HepG2 (cell line): ENCODE results near the gene ABCB8. TPM values are rescaled to one million over a fixed set of nuclear protein-coding genes. Genes with fewer than 3 reads are reported as not detected.

ENCODE experiments used
- AHR ChIP-seq: IDR thresholded peaks from 2 replicates; pipeline ENCODE4 v1.6.1; 2018; ENCODE audit warnings: missing genetic modification reagents, missing compliant biosample characterization
- KIAA2018 ChIP-seq: sonication (generic); formaldehyde crosslinking; IDR thresholded peaks from 2 replicates; pipeline ENCODE4 v1.5.0; 2020; ENCODE audit warnings: mild to moderate bottlenecking, missing genetic modification reagents, borderline replicate concordance
- MAX ChIP-seq: IDR thresholded peaks from 2 replicates; pipeline ENCODE4 v1.6.1; 2012; ENCODE audit warnings: inconsistent platforms
- MTA1 ChIP-seq: sonication (generic); formaldehyde crosslinking; IDR thresholded peaks from 2 replicates; pipeline ENCODE4 v1.4.0; 2020; ENCODE audit warnings: missing genetic modification reagents, mild to moderate bottlenecking, borderline replicate concordance
- NFE2L2 ChIP-seq: fragments of 150-350 bp; IDR thresholded peaks from 2 replicates; pipeline ENCODE4 v1.6.1; 2014; ENCODE audit warnings: low read length
- REST ChIP-seq, 2 experiments: IDR thresholded peaks; 2 replicates each; pipeline ENCODE4 v1.6.1; 2011 to 2012; ENCODE audit warnings: low read length in 2 of 2, borderline replicate concordance in 1 of 2, low read depth in 1 of 2, mild to moderate bottlenecking in 1 of 2, moderate library complexity in 1 of 2
- ZBTB34 ChIP-seq: sonication (generic); formaldehyde crosslinking; IDR thresholded peaks from 2 replicates; pipeline ENCODE4 v1.8.0; 2022; ENCODE audit warnings: mild to moderate bottlenecking, missing genetic modification reagents
- ZKSCAN5 ChIP-seq: sonication (generic); formaldehyde crosslinking; IDR thresholded peaks from 2 replicates; pipeline ENCODE4 v1.5.1; 2020; ENCODE audit warnings: mild to moderate bottlenecking, missing genetic modification reagents
- ZNF510 ChIP-seq: sonication (generic); formaldehyde crosslinking; IDR thresholded peaks from 2 replicates; pipeline ENCODE4 v1.4.0; 2020; ENCODE audit warnings: low read depth, mild to moderate bottlenecking, missing genetic modification reagents
- ZNF7 ChIP-seq: IDR thresholded peaks from 2 replicates; pipeline ENCODE4 v1.6.1; 2016; ENCODE audit warnings: missing biosample characterization, missing genetic modification reagents
- polyA plus RNA-seq, 8 experiments: library from polyadenylated mRNA; depleted of rRNA in 3 of 8; stranded (reverse) in 7 of 8; unstranded in 1 of 8; fragments of >200 nt; fragmentation: Illumina TruSeq in 4 of 8; extraction: Trizol in 4 of 8; gene quantifications; 2 replicates each; pipeline versions ENCODE4 v1.2.1 to v1.2.3, GENCODE V29; 2011 to 2016; ENCODE audit warnings: low read depth in 4 of 8, missing spikeins in 1 of 8, mixed read lengths in 1 of 8; ENCODE audit not compliant: insufficient read depth in 1 of 8
- total RNA-seq, 5 experiments: library from RNA; depleted of rRNA; stranded (reverse); fragments of >200 nt; fragmentation: Illumina TruSeq; extraction: Trizol; gene quantifications; 2 replicates each; pipeline ENCODE4 v1.2.3, GENCODE V29; 2016; ENCODE audit warnings: low read depth in 1 of 5
- TF ChIP-seq, protein P1 (sequence below): IDR thresholded peaks from 2 replicates; pipeline ENCODE4 v1.6.1; 2016; ENCODE audit warnings: mild to moderate bottlenecking, missing biosample characterization, missing genetic modification reagents
- TF ChIP-seq, protein P2 (sequence below): sonication (generic); formaldehyde crosslinking; IDR thresholded peaks from 2 replicates; pipeline ENCODE4 v1.5.1; 2020; ENCODE audit warnings: mild to moderate bottlenecking, missing genetic modification reagents, borderline replicate concordance

ABCB8 gene
- total and polyA plus RNA-seq, 2 of the 13 experiments (the other 11 are each of a cell fraction or from before 2014, with no cell fraction given): 6.6 to 16.7 TPM

GRCh38 chr7:151080522-151081169 lies 52.4 kb downstream of the ABCB8 start, which contains the start of gene FASTK (continued):
- TF ChIP-seq KIAA2018 (CRISPR knock-in tag) (0 out of 2 replicates have a peak, but pooled peaks have one; percentile 18), ZNF510 (CRISPR knock-in tag) (0 out of 2 replicates have a peak, but pooled peaks have one; percentile 68), AHR (CRISPR knock-in tag) (no peak), MAX (no peak), ZNF7 (CRISPR knock-in tag) (no peak), ZKSCAN5 (CRISPR knock-in tag) (no peak), ZBTB34 (CRISPR knock-in tag) (0 out of 2 replicates have a peak, but pooled peaks have one; percentile 42), REST (IDR thresholded peaks at IDR 0.05; ENCODE audit: borderline replicate concordance in 1 of 2, low read depth in 1 of 2, low read length in 2 of 2) (0 out of 4 replicates have a peak, but pooled peaks of 1 of the 2 experiments have one; percentile 44), NFE2L2 (no peak), MTA1 (CRISPR knock-in tag) (peak; percentile 77; the same call in 1 of the 2 replicates)
- TF ChIP-seq, protein P1, sequence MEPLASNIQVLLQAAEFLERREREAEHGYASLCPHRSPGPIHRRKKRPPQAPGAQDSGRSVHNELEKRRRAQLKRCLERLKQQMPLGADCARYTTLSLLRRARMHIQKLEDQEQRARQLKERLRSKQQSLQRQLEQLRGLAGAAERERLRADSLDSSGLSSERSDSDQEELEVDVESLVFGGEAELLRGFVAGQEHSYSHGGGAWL (CRISPR knock-in tag): peak; percentile 29; the same call in 1 of the 2 replicates
- TF ChIP-seq, protein P2, sequence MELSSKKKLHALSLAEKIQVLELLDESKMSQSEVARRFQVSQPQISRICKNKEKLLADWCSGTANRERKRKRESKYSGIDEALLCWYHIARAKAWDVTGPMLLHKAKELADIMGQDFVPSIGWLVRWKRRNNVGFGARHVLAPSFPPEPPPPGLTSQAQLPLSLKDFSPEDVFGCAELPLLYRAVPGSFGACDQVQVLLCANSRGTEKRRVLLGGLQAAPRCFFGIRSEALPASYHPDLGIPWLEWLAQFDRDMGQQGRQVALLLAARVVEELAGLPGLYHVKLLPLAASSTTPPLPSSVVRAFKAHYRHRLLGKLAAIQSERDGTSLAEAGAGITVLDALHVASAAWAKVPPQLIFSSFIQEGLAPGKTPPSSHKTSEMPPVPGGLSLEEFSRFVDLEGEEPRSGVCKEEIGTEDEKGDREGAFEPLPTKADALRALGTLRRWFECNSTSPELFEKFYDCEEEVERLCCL (CRISPR knock-in tag): no peak; the same call in 1 of the 2 replicates
